ENCODE measurements around the gene CLIP1. TPM values are rescaled to one million over a fixed set of nuclear protein-coding genes. Genes with fewer than 3 reads are reported as not detected.

CLIP1 gene
- total RNA-seq, 3 donors from 2014 or later, result 43.5 to 170 (median 45.0) TPM

DNA sequence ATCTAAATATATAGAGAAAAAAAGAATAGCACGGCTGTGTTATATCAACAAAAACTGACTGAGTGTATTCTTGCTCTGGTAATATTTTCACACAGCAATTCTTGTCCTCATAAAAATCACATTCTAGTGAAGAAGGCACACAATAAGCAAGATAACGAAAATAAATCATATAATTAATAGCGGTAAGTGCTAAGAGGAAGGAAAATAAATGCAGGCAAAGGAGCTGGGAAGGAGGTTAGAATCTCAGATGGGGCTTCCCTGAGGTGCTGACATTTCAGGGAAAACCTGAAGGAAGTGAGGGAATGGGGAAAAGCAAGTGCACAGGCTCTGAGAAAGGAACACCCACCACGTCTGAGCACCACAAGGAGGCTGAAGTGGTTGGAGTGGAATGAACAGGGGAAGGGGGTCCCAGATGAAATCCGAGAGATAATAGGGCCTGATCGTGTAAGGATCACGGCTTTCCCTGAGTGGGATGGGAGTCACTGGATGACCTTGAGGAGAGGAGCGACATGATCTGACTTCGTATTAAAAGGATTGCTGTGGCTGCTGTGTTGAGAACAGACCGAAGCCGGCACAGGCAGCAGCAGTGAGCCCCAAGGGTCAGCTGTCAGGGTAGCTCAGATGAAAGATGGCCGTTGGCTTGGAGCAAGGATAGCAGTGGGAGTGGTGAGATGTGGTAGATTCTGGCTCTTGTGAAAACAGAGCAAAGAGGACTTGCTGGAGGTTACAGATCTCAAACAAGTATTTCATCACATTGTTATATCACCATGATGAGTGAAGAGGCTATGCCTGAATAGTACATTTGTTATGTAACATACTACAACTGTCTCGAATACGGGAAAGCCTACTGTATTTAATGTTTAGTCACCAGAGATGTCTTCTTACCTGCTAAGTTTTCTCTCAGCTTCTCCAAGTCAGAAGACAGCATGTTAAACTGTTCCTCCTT is 89.1 kb downstream of the CLIP1 start:
- no peak for ATAC-seq
- H3K4me1 ChIP-seq (ENCODE audit: low read depth), result no peaks in the 10 kb centered on the region
- DNase-seq, result no peak
- H3K4me3 ChIP-seq, result no peak overlapping the region
- H3K36me3 ChIP-seq (ENCODE audit: low read depth), result no peaks in the 10 kb centered on the region
- no peaks in the 10 kb centered on the region for H3K9me3 ChIP-seq
- intact Hi-C loops (cut with DNase I, micrococcal nuclease), result no loop called here
- TF ChIP-seq, protein P1, sequence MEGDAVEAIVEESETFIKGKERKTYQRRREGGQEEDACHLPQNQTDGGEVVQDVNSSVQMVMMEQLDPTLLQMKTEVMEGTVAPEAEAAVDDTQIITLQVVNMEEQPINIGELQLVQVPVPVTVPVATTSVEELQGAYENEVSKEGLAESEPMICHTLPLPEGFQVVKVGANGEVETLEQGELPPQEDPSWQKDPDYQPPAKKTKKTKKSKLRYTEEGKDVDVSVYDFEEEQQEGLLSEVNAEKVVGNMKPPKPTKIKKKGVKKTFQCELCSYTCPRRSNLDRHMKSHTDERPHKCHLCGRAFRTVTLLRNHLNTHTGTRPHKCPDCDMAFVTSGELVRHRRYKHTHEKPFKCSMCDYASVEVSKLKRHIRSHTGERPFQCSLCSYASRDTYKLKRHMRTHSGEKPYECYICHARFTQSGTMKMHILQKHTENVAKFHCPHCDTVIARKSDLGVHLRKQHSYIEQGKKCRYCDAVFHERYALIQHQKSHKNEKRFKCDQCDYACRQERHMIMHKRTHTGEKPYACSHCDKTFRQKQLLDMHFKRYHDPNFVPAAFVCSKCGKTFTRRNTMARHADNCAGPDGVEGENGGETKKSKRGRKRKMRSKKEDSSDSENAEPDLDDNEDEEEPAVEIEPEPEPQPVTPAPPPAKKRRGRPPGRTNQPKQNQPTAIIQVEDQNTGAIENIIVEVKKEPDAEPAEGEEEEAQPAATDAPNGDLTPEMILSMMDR (IDR thresholded peaks at IDR 0.05), result no peak

DNA sequence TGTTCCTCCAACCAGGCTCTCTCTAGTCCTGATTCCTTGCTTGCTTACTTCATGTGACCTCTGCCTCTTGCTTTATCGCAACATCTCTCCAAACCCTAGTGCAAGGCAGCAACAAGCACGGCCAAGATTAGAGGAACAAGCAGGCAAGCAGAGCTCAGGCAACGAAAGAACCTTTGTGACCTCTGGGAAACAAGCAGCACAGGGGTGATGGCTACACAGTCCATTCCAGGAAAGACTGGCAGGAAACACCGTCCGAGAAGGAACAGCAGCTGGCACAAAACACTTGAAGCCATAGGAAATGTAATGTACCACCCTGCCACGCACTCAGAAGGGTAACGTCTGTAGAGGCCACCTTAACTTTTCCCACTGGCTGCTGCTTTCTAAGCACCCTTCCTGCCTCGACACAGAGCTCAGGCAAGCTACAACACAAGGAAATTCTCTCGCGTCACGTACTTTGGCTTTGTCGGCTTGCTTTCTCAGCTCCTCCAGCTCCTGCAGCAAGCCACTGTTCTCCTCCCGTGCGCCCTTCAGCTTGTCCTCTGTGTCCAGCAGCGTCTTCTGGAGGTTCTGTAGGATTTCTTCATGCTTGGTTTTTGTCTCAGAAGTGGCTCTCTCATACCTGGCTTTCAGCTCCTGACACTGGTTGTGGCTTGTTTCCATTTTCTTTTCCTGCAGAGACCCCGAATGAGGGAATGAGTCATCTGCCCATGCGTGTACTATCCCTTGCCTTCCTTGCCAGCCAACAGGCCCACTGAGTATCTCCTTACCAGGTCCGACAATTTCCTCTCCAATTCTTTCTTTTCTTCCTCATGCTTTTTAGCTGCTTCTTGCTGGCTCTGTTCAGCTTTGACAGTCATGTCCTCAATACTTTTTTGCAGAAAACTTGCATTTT is 94.7 kb downstream of the CLIP1 start:
- Histone ChIP-seq H3K9me3 (no peaks in the 10 kb centered on the region), H3K4me3 (no peak overlapping the region), H3K4me1 (ENCODE audit: low read depth) (no peaks in the 10 kb centered on the region), H3K36me3 (ENCODE audit: low read depth) (no peaks in the 10 kb centered on the region)
- TF ChIP-seq, protein P1 (IDR thresholded peaks at IDR 0.05), result no peak
- ATAC-seq, result no peak
- intact Hi-C loops (cut with DNase I, micrococcal nuclease), result no loop called here
- DNase-seq, result no peak

DNA sequence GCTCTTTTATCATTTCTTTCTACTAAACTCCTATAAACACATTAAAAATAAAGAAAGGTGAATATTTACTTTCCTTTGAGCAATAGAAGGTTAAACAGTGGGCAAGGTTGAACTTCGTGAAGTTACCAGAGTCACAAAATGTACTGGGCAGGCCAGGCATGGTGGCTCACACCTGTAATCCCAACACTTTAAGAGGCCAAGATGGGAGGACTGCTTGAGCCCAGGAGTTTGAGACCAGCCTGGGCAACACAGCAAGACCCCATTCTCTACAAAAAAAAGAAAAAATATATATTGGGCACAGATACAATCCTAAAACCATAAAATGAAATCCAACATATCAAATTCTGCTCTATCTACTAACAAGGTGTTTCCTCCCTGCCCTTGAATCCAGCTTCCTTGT is 95.5 kb downstream of the CLIP1 start:
- TF ChIP-seq, protein P1 (IDR thresholded peaks at IDR 0.05), result no peak
- no peaks in the 10 kb centered on the region for H3K9me3 ChIP-seq
- no peaks in the 10 kb centered on the region for H3K4me1 ChIP-seq (ENCODE audit: low read depth)
- no peaks in the 10 kb centered on the region for H3K36me3 ChIP-seq (ENCODE audit: low read depth)
- no peak for ATAC-seq
- intact Hi-C loops (cut with DNase I, micrococcal nuclease), result no loop called here
- DNase-seq, result no peak
- H3K4me3 ChIP-seq, result no peak overlapping the region

DNA sequence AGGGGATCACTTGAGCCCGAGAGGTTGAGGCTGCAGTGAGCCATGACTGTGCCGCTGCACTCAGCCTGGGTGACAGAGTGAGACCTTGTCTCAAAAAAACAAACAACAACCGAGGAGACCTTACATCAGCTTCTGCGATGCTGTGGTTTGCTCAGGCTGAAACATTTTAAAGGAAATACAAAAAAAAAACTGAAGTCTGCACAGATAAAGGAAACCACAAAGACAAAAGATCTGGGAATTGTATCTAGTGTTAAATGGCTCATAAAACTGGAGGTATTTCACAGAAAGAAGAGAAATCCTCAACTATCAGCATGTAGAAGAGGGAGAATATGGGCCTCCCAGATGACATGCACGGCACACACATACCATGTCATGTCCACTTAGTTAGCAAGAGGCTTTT is 95.9 kb downstream of the CLIP1 start:
- H3K4me1 ChIP-seq (ENCODE audit: low read depth), result no peaks in the 10 kb centered on the region
- DNase-seq, result no peak
- no peaks in the 10 kb centered on the region for H3K9me3 ChIP-seq
- no peak overlapping the region for H3K4me3 ChIP-seq
- TF ChIP-seq, protein P1 (IDR thresholded peaks at IDR 0.05), result no peak
- no peaks in the 10 kb centered on the region for H3K36me3 ChIP-seq (ENCODE audit: low read depth)
- no peak for ATAC-seq
- intact Hi-C loops (cut with DNase I, micrococcal nuclease), result no loop called here

DNA sequence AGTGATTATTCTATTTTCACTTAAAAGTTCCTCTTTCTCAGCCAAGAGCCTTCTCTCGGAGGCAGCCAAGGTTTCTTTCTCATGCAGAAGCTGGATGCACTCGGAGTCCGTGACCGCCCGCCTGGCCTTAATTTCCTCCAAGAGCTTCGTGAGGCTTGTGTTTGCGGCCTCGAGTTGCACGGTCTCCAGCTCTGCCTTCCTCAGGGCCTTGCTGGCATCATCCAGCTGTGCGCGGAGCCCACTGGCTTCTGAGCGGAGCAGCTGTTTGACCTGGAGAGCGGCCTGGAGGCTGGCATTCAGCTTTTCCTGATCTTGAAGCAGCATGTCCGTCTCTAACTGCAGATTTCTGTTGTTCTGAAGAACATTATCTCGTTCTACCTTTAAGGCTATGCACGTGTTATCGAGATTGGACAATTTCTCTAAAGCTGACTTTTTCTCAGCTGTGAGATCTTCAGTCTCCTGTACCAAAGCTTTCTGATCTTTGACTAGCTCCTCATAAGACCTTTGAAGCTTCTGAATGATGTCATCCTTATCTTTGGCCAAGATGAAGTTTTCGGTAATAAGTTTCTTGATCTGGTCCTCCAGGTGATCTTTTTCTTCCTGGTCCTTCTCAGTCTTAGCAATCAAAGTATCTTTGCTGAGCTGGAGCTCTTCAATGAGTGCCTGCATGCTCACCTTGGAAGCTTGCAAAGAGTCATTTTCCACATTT is 99.0 kb downstream of the CLIP1 start:
- TF ChIP-seq, protein P1 (IDR thresholded peaks at IDR 0.05), result no peak
- no peak for ATAC-seq
- H3K36me3 ChIP-seq (ENCODE audit: low read depth), result no peaks in the 10 kb centered on the region
- no peak for DNase-seq
- no peaks in the 10 kb centered on the region for H3K9me3 ChIP-seq
- H3K4me1 ChIP-seq (ENCODE audit: low read depth), result no peaks in the 10 kb centered on the region
- H3K4me3 ChIP-seq, result no peak overlapping the region
- intact Hi-C loops (cut with DNase I, micrococcal nuclease), result no loop called here
